Adipose tissue (tissue), 3 donors: ENCODE measurements around the gene PODXL. TPM values are rescaled to one million over a fixed set of nuclear protein-coding genes. Genes with fewer than 3 reads are reported as not detected.

Source experiments
- H3K27ac ChIP-seq: one replicate; pipeline ENCODE4 v1.5.1; 2013; ENCODE audit warnings: low read depth, low read length
- WGBS, 3 donors: extraction: QIAGEN DNeasy Blood & Tissue Kit; methylation state at CpG; one replicate each; pipeline ENCODE4 v1.1.7; 2013; 5-methylcytosine and 5-hydroxymethylcytosine counted together
- polyA plus RNA-seq, 3 donors: library from polyadenylated mRNA; stranded (reverse); fragments of 200-250 nt; gene quantifications; one replicate each; pipeline ENCODE4 v1.2.3, GENCODE V29; 2013
- donor health status: healthy with polysubstance abuse.
- donor health status: Bipolar disorder and iron deficiency.
- donor health status: healthy.

Gene PODXL
- polyA plus RNA-seq, 3 donors: 16.5 to 40.3 (median 31.1) TPM

GRCh38 chr7:131570401-131570800 lies 14.0 kb upstream of the PODXL start:
- H3K27ac ChIP-seq: no peak overlapping the region
- 88 to 93% (median 91%) methylated on average over 5 of the region's 5 CpGs for WGBS, 3 donors

- 59 to 72% (median 66%) methylated on average over 10 of the region's 10 CpGs for WGBS, 3 donors
- H3K27ac ChIP-seq: no peak overlapping the region
Observed at GRCh38 chr7:131568970-131569369, 12.5 kb upstream of the PODXL start.

- 67 to 84% (median 69%) methylated on average over 6 of the region's 6 CpGs for WGBS, 3 donors
- no peak overlapping the region for H3K27ac ChIP-seq
Observed at GRCh38 chr7:131568510-131568909, 12.1 kb upstream of the PODXL start.

GRCh38 chr7:131564640-131565039 lies 8.2 kb upstream of the PODXL start:
- 60 to 87% (median 66%) methylated on average over 5 of the region's 5 CpGs for WGBS, 3 donors
- no peak overlapping the region for H3K27ac ChIP-seq

GRCh38 chr7:131563918-131564317 lies 7.5 kb upstream of the PODXL start:
- WGBS, 3 donors: 87 to 91% (median 89%) methylated on average over 5 of the region's 5 CpGs
- H3K27ac ChIP-seq: no peak overlapping the region

- WGBS, 3 donors: 88 to 97% (median 92%) methylated on average over 2 of the region's 2 CpGs
- H3K27ac ChIP-seq: no peak overlapping the region
Observed at GRCh38 chr7:131562941-131563340, 6.5 kb upstream of the PODXL start.

GRCh38 chr7:131560061-131560460 lies 3.6 kb upstream of the PODXL start:
- 94 to 97% (median 96%) methylated on average over 2 of the region's 2 CpGs for WGBS, 3 donors
- H3K27ac ChIP-seq: no peak overlapping the region

- WGBS, 3 donors: 2 to 4% (median 2%) methylated on average over 32 of the region's 32 CpGs
- H3K27ac ChIP-seq: no peak overlapping the region
Observed at GRCh38 chr7:131557652-131558385, 1.4 kb upstream of the PODXL start.

GRCh38 chr7:131556909-131557651 lies 652 bp upstream of the PODXL start:
- H3K27ac ChIP-seq: no peak overlapping the region
- WGBS, 3 donors: 1 to 3% (median 1%) methylated on average over 24 to 25 of the region's 25 CpGs

- 4% methylated on average over 30 of the region's 30 CpGs for WGBS, 3 donors
- no peak overlapping the region for H3K27ac ChIP-seq
Observed at GRCh38 chr7:131555552-131556052, 826 bp downstream of the PODXL start.

- H3K27ac ChIP-seq: no peak overlapping the region
- WGBS, 3 donors: 33 to 67% (median 49%) methylated on average over 12 of the region's 12 CpGs
Observed at GRCh38 chr7:131554880-131555516, 1.4 kb downstream of the PODXL start.

GRCh38 chr7:131553931-131554330 lies 2.5 kb downstream of the PODXL start:
- no peak overlapping the region for H3K27ac ChIP-seq
- 47 to 66% (median 62%) methylated on average over 4 of the region's 4 CpGs for WGBS, 3 donors

GRCh38 chr7:131552053-131552452 lies 4.4 kb downstream of the PODXL start:
- 69 to 88% (median 85%) methylated on average over 6 of the region's 6 CpGs for WGBS, 3 donors
- no peak overlapping the region for H3K27ac ChIP-seq

- 49 to 78% (median 74%) methylated on average over 5 of the region's 5 CpGs for WGBS, 3 donors
Observed at GRCh38 chr7:131550846-131551245, 5.6 kb downstream of the PODXL start.

GRCh38 chr7:131548371-131548770 lies 8.1 kb downstream of the PODXL start:
- 75 to 88% (median 85%) methylated on average over 2 of the region's 2 CpGs for WGBS, 3 donors
- H3K27ac ChIP-seq: no peak overlapping the region

More at GRCh38 chr7:131550846-131551245, 5.6 kb downstream of the PODXL start:
- no peak overlapping the region for H3K27ac ChIP-seq

- WGBS, 3 donors: 83 to 95% (median 84%) methylated on average over 8 of the region's 8 CpGs
- no peak overlapping the region for H3K27ac ChIP-seq
Observed at GRCh38 chr7:131547589-131547988, 8.8 kb downstream of the PODXL start.

- 83 to 95% (median 86%) methylated on average over 12 of the region's 12 CpGs for WGBS, 3 donors
- H3K27ac ChIP-seq: no peak overlapping the region
Observed at GRCh38 chr7:131546583-131547141, 9.8 kb downstream of the PODXL start.

GRCh38 chr7:131546126-131546525 lies 10.3 kb downstream of the PODXL start:
- H3K27ac ChIP-seq: no peak overlapping the region
- WGBS, 3 donors: 71 to 81% (median 74%) methylated on average over 11 to 12 of the region's 12 CpGs
